Central memory CD8-positive, alpha-beta T cell (primary cell): ENCODE measurements around the gene NXPH3.
"Not testable (repeated sequence)": the region's sequence is repeated elsewhere in the genome, so short reads cannot be mapped to it uniquely, and the experiment has no call there.

ENCODE experiments used
- ATAC-seq: fragments of 150-1000 bp; cut with Tn5 transposase; replicated peaks from 2 replicates; pipeline ENCODE4 v1.10.0; 2022; ENCODE audit warnings: mild to moderate bottlenecking, moderate FRiP score, moderate number of reproducible peaks; ENCODE audit not compliant: poor library complexity, severe bottlenecking; ENCODE audit errors: extremely low read depth
- DNase-seq, 2 donors: peaks; one replicate each; pipeline ENCODE4 v3.0.0; 2021; ENCODE audit warnings: low spot score in 2 of 2
- H3K27ac Mint-ChIP-seq: one replicate; pipeline ENCODE4 v1.8.0; 2022; ENCODE audit warnings: low read depth, mild to moderate bottlenecking, moderate library complexity, mixed read lengths
- H3K27me3 Mint-ChIP-seq: one replicate; pipeline ENCODE4 v1.8.0; 2022; ENCODE audit warnings: mixed read lengths
- H3K36me3 Mint-ChIP-seq: one replicate; pipeline ENCODE4 v1.8.0; 2022; ENCODE audit warnings: mild to moderate bottlenecking, moderate library complexity, mixed read lengths; ENCODE audit not compliant: insufficient read depth
- H3K4me1 Mint-ChIP-seq: one replicate; pipeline ENCODE4 v1.8.0; 2022; ENCODE audit warnings: mixed read lengths
- H3K4me3 Mint-ChIP-seq: one replicate; pipeline ENCODE4 v1.8.0; 2022; ENCODE audit warnings: mild to moderate bottlenecking, moderate library complexity, mixed read lengths
- H3K9me3 Mint-ChIP-seq: one replicate; pipeline ENCODE4 v1.8.0; 2022; ENCODE audit warnings: mixed read lengths

NXPH3 gene

GRCh38 chr17:49549311-49549605, 26.4 kb upstream of the NXPH3 start:
- peak overlapping the region; percentile 47 for H3K27ac Mint-ChIP-seq
- no peak overlapping the region for H3K4me3 Mint-ChIP-seq
- H3K9me3 Mint-ChIP-seq: no peaks in the 10 kb centered on the region

GRCh38 chr17:49549691-49550678, 25.7 kb upstream of the NXPH3 start:
- ATAC-seq (no peak), DNase-seq (no peak)
- Mint-ChIP-seq H3K27me3 (peaks cover 25% of the 10 kb centered on the region), H3K9me3 (no peaks in the 10 kb centered on the region), H3K4me3 (no peak overlapping the region), H3K27ac (peak overlapping the region; percentile 47), H3K4me1 (no peaks in the 10 kb centered on the region), H3K36me3 (no peaks in the 10 kb centered on the region)

More at GRCh38 chr17:49549311-49549605, 26.4 kb upstream of the NXPH3 start:
- ATAC-seq (no peak), DNase-seq (no peak)
- H3K27me3 Mint-ChIP-seq: peaks cover 25% of the 10 kb centered on the region
- H3K36me3 Mint-ChIP-seq: no peaks in the 10 kb centered on the region
- H3K4me1 Mint-ChIP-seq: no peaks in the 10 kb centered on the region

DNA sequence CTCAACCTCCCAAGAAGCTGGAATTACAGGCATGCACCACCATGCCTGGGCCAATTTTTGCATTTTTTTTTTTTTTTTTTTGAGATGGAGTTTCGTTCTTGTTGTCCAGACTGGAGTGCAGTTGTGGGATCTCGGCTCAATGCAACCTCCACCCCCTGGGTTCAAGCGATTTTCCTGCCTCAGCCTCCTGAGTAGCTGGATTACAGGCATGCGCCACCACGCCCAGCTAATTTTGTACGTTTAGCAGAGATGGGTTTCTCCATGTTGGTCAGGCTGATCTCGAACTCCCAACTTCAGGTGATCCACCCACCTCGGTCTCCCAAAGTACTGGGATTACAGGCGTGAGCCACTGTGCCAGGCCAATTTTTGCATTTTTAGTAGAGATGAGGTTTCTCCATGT, 24.9 kb upstream of the NXPH3 start:
- H3K36me3 Mint-ChIP-seq, H3K9me3 Mint-ChIP-seq, DNase-seq, H3K4me3 Mint-ChIP-seq, ATAC-seq, H3K4me1 Mint-ChIP-seq, H3K27ac Mint-ChIP-seq: not testable (repeated sequence)
- H3K27me3 Mint-ChIP-seq: peaks cover 25% of the 10 kb centered on the region

DNA sequence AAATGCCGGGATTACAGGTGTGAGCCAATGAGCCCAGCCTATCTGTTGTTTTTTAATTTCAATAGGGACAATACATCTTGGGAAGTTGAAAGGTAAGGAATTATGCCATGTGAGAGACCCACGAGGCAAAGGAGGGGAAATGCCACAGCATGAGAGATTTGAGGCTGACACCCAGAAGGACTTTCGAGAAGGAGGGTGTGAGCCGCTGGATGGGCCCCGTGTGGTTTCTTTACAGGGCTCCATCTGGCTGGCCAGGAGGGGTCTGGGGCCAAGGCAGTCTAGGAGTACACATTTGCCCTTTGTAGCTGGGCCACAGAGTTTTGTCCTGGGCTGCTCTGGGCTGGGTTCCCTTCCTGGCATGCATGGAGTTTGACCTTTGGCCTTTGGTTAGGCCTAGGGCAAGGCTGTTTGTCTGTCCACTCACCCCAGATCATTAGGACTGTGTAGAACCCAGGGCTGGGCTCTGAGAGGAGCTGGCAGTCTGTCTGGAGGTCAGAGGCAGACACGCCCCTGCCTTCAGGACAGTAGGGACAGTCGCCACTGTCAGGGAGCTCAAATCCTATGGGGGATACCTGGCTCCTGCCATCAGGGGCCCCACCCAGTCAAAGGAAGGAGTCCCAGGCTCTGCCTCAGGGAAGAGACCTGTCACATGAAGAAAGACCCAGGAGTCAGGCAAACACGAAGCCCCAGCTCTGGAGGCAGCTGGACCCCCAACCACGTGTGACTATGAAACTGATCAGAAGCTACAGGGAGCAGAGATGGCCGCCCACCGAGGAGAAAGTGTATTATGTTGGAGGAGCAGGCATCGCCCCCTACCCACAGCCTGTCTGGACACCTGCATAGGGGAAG, 24.2 kb upstream of the NXPH3 start:
- Mint-ChIP-seq H3K9me3 (no peaks in the 10 kb centered on the region), H3K4me3 (no peak overlapping the region), H3K4me1 (peaks cover 3% of the 10 kb centered on the region), H3K36me3 (peaks cover 3% of the 10 kb centered on the region), H3K27me3 (peaks cover 24% of the 10 kb centered on the region), H3K27ac (no peak overlapping the region)
- no peak for DNase-seq
- ATAC-seq: no peak

DNA sequence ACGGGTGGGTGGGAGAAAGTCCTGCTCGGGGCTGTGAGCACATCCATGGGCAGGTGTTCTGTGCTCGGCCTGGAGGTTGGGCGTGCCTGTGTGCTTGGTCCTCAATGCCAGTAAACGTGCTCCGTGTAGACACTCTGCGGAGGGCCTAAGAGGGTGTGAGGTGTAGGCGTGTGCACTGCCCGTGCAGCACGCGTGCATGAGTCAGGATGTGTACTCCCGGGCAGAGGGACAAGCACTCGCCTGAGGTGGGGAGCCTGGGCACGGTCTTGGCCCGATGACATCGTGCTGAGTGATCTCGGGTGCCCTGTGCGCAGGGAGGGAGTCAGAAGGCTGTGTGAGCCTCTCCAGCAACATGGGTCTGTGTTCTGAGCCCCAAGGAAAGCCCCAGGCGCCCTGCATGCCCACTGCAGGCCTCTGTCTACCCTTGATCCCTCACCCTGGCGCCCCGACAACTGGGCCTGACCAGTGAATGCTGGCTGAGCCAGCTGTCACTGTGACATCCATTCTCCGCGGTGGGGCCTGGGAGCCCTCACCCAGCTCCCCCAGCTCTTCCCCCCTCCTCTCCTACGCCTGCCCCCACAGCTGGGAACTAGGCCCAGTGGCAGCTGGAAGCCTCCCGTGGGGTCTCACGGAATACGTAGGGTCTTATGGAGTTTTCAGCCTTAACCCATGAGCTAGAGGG, 23.5 kb upstream of the NXPH3 start:
- peaks cover 5% of the 10 kb centered on the region for H3K4me1 Mint-ChIP-seq
- no peak overlapping the region for H3K27ac Mint-ChIP-seq
- peaks cover 3% of the 10 kb centered on the region for H3K36me3 Mint-ChIP-seq
- ATAC-seq (no peak), DNase-seq (no peak)
- H3K9me3 Mint-ChIP-seq: no peaks in the 10 kb centered on the region
- H3K4me3 Mint-ChIP-seq: no peak overlapping the region
- H3K27me3 Mint-ChIP-seq: peaks cover 19% of the 10 kb centered on the region

DNA sequence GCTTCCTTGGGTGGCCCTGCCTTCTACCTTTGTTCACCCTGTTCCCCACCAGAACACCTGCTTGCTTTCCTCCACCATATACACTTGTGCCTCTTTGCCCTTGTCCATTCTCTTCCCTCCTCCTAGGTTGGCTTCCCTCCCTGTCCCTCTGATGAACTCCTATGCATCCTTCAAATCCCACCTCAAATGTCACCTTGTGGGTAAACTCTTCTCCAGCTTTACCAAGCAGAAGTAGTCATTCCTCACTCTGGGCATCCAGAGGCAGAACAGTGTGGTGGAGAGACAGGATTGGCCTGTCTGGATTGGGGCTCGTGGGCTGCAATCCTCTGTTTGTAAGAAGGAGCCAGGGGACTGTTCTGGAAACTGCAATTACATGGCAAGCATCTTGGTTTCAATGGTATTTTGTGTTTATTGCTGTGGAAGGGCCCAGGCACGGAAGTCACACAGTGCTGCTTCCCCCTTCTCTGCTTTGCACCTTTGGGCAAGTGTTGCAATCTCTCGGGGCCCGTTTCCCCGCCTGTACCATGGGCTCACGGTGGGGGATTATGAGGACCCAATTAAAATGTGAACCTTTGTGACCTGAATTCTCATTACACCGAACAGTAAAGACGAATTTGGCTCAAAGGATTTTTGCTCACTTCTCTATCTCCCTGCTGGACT, 21.9 kb upstream of the NXPH3 start:
- ATAC-seq: no peak
- no peak for DNase-seq
- H3K4me1 Mint-ChIP-seq: peaks cover 11% of the 10 kb centered on the region
- no peak overlapping the region for H3K27ac Mint-ChIP-seq
- no peak overlapping the region for H3K4me3 Mint-ChIP-seq
- H3K27me3 Mint-ChIP-seq: peaks cover 11% of the 10 kb centered on the region
- H3K36me3 Mint-ChIP-seq: peaks cover 3% of the 10 kb centered on the region
- no peaks in the 10 kb centered on the region for H3K9me3 Mint-ChIP-seq

DNA sequence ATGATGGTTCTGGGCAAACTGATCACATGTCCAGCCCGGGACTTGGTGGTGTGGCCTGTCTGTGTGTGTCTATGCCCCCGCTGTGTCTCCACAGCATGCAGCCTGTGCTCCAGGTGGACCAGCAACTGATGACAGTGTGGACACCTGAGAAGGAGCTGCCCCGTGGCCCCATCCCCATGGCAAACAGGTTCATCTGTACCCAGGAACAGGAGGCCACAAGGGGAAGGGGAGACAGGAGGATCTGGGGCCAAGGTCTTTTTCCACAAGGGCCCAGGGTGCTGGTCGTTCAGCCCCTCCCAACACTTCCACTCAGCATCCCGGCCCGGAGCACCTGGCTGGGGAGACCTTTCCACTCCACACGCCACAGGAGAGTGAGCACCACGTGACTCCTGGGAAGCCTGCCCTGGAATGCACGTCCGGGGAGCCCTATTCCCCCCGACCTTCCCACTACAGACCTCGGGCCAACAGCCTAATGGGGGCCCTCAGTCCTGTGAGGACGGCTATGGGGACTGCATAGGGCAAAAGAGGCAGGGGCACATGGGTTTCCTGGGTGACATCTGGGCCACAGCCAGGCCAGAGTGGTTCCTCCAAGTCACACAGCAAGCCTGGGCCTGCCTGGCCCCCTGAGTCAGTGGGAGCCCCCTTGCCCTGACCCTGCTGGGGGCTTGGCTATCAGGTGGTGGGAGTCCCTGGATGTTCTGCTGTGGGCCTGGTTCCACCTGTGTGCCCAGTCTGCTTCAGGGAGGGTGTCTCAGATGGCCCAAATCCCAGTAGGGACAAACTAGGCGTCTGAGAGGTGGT, 20.8 kb upstream of the NXPH3 start:
- H3K36me3 Mint-ChIP-seq: peaks cover 3% of the 10 kb centered on the region
- DNase-seq (no peak), ATAC-seq (no peak)
- no peak overlapping the region for H3K4me3 Mint-ChIP-seq
- H3K27me3 Mint-ChIP-seq: peaks cover 10% of the 10 kb centered on the region
- no peak overlapping the region for H3K27ac Mint-ChIP-seq
- peaks cover 11% of the 10 kb centered on the region for H3K4me1 Mint-ChIP-seq
- no peaks in the 10 kb centered on the region for H3K9me3 Mint-ChIP-seq

DNA sequence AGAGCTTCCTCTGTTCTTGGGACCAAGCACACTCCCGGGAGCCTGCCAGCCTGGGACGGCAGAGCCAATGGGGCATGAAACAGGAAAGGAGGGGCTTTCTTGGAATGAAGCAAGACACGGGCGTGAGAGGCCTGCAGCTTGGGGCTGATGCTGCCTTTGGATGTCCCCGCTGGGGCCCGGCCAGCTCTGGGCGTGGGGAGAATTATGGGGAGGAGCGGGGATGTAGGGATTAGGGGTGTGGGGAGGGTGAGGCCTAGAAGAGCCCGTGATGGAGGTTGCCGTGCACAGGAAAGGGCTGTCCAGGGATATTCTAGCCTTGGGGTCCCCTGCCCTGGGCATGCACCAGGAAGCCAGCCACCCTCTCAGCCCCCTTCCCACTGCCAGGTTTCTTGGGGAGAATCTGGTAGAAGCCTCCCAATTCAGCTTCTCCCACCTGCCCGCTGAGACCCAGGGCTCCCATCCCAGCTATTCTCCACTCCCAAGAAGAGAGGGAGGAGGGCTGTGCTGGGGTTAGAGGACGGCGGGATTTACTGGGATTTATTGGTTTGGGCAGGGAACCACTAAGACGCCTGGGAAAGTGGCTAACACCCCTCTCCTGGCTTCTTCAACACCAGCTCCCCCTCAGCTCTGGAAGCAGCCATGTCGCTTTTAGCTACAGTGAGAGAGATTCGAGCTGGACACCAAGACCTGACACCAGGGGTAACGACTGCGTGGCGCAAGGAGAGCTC, 20.0 kb upstream of the NXPH3 start:
- Mint-ChIP-seq H3K4me1 (peaks cover 11% of the 10 kb centered on the region), H3K9me3 (no peaks in the 10 kb centered on the region), H3K36me3 (peaks cover 3% of the 10 kb centered on the region), H3K27ac (no peak overlapping the region), H3K4me3 (no peak overlapping the region), H3K27me3 (peaks cover 10% of the 10 kb centered on the region)
- ATAC-seq: no peak
- DNase-seq: no peak

DNA sequence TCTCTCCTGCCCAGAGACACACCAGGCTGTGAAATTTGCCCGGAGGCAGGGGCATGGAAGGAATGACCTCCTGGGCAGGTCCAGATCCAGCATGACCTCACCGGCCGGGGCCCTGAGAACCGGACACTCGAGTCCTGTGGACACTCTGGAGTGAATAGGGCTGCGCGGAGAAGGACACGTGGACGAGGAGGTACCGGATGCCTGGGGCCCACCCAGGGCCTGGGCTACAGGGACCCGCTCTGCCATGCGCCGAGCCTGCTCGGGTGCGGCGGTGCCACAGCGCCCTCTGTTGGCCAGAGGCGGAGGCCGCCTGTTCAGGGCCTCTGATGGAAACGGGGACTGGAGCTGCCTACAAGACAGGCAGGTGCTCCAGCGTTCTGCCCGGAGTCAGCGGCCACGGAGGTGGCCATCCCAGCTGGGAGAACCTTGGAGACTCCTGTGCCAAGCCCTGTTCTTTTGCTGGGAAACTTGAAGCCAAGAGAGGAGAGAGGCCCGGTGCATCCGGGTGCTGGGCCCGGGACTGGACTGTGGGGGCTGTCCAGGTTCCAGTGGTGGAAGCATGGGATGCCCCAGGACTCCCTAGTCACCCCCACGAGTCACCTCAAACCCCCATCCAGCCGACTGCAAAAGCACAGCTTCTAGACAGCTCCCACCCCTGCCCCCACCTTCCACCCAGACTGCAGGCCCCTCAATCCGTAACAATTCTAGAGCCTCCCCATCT, 19.3 kb upstream of the NXPH3 start:
- DNase-seq (peak; percentile 79 to 89), ATAC-seq (peak; percentile 94)
- H3K27ac Mint-ChIP-seq: no peak overlapping the region
- no peak overlapping the region for H3K4me3 Mint-ChIP-seq
- H3K36me3 Mint-ChIP-seq: peaks cover 3% of the 10 kb centered on the region
- H3K4me1 Mint-ChIP-seq: peaks cover 11% of the 10 kb centered on the region
- H3K27me3 Mint-ChIP-seq: peaks cover 10% of the 10 kb centered on the region
- no peaks in the 10 kb centered on the region for H3K9me3 Mint-ChIP-seq

DNA sequence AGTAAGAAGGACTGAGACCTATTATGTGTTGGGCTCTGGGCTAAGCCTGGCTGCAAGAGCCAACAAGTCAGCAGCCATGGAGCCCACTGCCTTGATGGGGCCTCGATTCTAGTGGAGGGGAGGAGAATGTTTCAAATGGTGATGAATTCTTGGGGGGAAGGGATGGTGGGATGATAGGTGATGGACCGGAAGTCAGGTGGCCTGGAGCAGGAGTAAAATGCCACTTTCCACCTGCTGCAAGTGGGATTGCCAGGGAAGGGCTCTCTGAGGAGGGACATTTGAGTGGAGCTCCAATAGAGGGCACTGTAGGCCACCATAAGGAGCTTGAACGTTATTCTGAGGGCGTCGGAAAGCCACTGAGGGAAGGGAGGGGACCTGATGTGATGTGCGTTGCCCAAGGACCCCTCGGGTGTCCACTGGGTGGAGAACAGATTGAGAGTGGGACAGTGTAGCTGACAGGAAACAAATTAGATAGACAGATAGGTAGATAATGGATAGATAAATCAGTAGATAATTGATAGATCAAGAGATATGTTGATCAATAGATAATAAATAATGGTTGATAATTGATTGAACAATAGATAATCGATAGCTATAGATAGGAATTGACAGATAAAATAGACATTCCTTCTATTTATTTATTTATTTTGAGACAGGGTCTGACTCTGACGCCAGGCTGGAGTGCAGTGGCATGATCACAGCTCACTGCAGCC, 18.2 kb upstream of the NXPH3 start:
- Mint-ChIP-seq H3K36me3 (peaks cover 3% of the 10 kb centered on the region), H3K4me3 (no peak overlapping the region), H3K27ac (no peak overlapping the region), H3K27me3 (peaks cover 10% of the 10 kb centered on the region), H3K4me1 (peaks cover 11% of the 10 kb centered on the region), H3K9me3 (no peaks in the 10 kb centered on the region)
- DNase-seq (no peak), ATAC-seq (no peak)
